22Rv1 (cell line): ENCODE measurements around the gene KIF6.

Source experiments
- H3K27ac ChIP-seq: fragments of 450-650 bp; 2 replicates; pipeline ENCODE4 v1.5.1; 2017
- CTCF ChIP-seq: fragments of 450-650 bp; IDR thresholded peaks from 2 replicates; pipeline ENCODE4 v1.5.1; 2017; ENCODE audit warnings: mild to moderate bottlenecking
- ZFX ChIP-seq: fragments of 450-650 bp; IDR thresholded peaks from 2 replicates; pipeline ENCODE4 v1.6.1; 2017; ENCODE audit warnings: antibody characterized with exemption, borderline replicate concordance

Gene KIF6

GRCh38 chr6:39282774-39283173, 442.4 kb downstream of the KIF6 start:
- no peak for TF ChIP-seq CTCF
- no peak for TF ChIP-seq ZFX

GRCh38 chr6:39281312-39281980, 443.8 kb downstream of the KIF6 start:
- no peak overlapping the region for H3K27ac ChIP-seq
- TF ChIP-seq ZFX: no peak
- TF ChIP-seq CTCF: no peak

More at GRCh38 chr6:39282774-39283173, 442.4 kb downstream of the KIF6 start:
- no peak overlapping the region for H3K27ac ChIP-seq

GRCh38 chr6:39280247-39280731, 444.9 kb downstream of the KIF6 start:
- H3K27ac ChIP-seq: no peak overlapping the region
- TF ChIP-seq ZFX (no peak), CTCF (no peak)
